ENCODE data around the gene SGSM2.
A peak's percentile ranks its signal among the peaks of the same experiment; 100 is the strongest.

SGSM2 gene

GRCh38 chr17:2387086-2388019, 50.1 kb downstream of the SGSM2 start:
- DNase-seq: no peak

- DNase-seq: no peak
These were observed 50.9 kb downstream of the SGSM2 start for GRCh38 chr17:2388020-2388682.

DNA sequence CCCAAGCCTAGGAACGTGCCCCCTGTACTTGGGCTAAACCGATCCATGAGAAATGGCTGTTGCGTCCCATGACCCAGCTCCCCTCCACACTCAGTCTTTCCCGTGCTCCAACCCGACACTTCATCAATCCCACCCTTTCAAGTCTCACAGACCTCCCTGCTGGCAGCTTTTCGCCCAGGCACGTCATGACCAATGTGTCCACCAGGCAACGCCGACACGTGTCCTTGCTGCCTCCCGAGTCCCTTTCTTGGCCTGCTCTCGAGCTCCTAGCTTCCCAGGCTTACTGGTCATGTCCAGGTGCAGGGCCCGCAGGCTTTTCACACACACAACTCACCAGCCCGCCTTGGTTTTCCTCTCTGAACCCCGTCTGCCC, 51.4 kb downstream of the SGSM2 start:
- no peak for DNase-seq

GRCh38 chr17:2390199-2390836, 53.0 kb downstream of the SGSM2 start:
- no peak for DNase-seq

DNA sequence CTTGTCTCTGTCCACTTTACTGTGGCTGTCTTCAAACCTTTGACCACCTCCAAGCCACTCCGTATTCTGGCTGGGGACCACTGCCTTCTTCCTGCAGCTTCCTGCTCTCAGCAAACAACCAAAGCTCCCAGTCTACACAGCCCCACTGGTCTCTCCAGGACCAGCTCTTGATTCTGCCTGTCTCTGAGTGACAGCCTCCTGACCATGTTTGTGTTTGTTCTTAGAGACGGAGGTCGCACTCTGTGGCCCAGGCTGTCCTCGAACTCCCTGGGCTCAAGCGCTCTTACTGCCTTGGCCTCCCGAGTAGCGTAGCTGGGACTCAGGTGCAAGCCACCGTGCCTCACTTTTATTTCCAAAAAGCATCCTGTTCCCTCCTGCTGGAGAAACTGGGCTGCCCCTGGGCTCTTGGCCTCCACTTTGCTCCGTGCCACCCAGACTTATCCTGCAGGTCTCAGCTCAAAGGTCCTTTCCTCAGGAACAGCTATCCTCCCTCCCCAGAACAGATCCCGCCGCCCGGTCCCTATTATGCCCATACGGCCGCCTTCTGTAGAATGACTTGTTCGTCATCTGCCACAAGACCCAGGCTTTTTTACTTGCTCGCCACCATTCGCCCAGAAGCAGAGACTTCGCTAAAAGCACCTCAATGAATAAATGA, 54.4 kb downstream of the SGSM2 start:
- DNase-seq: no peak

DNA sequence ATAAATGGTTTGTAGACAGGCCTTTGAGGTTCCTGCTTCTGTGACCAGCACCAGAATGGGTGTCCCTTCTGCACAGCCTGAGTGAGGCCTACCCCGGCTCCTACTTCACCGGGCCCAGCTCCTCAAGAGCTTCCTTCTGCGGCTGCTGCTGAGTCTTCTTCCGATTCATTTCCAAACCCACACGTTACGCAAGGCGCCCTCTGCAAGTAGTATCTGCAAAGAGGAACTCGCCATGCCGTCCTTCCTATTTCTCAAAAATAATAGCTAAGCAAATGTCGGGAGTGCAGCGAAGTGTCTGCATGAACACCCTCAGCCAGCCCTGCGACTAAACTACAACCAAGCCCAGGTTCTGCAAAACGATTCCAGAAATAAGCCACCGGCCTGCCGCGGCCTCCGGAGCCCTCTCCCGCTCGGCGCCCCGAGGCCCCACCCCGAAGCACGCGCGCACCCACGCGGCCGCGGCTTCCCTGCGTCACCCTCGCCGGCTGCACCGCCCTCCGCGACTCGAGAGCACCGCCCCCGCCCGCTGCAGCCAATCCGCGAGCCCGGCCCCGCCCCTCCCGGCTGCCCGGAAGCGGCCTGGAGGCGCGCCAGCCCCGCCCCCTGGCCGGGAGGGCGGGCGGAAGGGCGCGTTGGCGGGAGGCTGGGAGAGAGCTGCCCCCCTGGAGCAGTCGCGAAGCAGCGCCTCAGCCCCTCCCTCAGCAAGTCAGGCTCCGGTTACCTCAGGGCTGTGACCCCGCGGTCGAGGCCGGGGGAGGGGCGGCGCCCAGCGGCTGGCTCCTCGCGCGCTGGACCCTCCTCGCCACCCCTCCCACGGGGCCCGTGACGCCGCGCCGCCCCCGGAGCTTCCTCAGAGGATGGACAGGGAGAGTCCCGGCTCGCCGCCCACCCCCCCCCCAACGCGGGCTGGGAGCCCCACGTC, 55.2 kb downstream of the SGSM2 start:
- peak; percentile 98 to 99 for DNase-seq

GRCh38 chr17:2393174-2393953, 56.1 kb downstream of the SGSM2 start:
- peak; percentile 88 to 91 for DNase-seq

GRCh38 chr17:2393954-2394749, 56.9 kb downstream of the SGSM2 start:
- no peak for DNase-seq

GRCh38 chr17:2394775-2395201, 57.5 kb downstream of the SGSM2 start:
- DNase-seq: no peak

DNA sequence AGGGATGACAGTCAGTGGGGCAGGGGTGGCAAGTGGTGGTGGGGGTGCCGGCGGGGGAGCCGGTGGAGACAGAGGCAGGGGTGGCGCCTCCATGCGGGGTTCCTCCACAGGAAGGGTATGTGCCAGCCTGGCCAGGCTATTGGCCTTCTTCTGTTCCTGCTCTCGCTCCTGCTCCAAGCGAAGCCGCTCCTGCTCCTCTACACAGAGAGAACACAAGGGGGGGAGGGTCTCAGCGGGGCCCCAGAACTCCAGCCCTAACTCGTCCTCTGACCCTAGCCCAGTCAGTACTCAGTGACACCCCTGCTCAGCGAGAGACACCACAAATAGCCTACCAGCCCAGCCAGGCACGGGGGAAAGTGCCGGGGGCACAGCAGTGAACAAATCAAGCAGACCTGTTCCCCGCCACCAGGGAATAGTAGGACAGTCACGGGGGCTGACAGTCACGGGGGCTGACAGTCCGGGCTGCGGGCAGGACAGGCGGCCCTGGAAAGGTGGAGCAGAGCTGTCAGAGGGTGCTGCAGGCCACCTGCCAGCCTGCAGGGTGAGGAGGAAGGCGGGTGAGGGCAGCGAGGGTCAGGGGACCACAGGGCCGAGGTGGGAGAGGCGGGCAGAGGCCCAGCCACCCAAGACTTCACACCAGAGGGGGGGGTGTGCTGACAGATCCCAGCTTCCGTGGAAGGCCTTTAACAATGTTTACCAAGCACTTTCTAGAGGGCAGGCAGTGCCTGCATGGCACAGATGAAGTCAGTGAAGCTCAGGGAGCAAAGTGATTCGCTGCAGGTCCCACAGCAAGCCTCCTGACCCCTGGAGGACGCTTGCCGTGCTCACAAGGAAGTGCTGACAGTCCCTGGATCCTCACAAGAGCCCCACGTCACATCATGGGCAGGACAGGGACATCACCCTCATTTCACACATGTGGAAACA, 58.2 kb downstream of the SGSM2 start:
- DNase-seq: no peak

DNA sequence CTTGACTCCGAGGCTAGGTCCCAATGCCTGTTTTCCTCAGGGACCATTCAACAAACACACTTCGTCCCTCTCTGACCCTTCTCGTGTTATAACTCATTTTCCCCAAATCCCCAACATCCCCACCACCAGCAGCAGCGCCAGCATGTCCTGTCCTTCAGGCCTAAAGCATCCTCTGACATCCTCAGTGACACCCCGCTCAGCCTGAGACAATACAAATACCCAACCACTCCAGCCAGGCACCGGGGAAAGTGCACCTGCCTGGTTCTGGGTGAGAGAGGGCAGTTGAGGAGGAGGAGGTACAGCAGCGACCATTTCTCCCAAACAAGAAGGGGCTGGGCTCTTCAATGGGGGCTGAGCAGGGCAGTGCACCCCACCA, 58.9 kb downstream of the SGSM2 start:
- DNase-seq: no peak

- DNase-seq: peak; percentile 61 to 71
These were observed 59.4 kb downstream of the SGSM2 start for GRCh38 chr17:2396568-2397246.

DNA sequence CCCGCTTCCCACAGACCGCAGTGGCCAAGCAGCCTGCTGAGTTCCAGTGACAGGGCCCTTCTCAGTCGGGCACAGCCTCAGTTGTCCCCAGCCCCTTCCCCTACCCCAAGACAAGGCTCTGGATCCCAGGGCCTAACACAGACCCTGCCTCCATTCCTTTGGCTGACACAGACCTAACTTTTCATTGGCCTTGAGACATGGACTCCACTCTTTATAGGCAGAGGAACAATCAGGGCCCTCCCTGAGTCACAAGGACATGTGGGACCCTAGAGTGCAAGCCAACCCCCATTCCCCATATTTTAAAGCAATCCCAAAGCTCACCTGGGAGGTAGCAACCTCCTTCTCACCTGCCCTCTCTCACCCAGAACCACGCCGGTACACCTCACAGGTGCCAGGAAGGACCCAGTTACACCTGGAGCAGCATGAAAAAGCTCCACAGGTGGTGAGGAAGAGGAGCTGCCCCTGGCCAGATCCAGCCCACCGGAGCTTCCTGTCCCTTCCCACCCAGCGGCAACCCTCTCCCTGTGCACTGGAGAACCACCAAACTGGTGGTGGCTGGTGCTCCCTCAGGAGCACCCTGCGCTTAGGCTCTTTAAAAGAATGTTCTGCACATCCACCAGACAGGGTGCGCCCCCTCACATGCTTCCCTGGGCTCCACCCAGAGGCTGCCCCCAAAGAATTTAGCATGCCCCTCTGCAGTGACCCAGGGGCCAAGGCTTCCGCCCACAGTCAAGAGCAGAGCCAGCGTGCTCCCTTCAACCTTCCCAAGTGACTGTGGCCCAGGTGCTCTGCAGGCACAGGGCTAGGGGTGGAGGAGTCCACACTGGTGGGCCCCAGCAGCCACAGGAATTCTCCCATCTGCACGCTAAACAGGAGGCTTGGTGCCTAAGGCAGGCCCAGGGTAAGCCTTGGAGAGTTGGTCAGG, 60.2 kb downstream of the SGSM2 start:
- DNase-seq: no peak

DNA sequence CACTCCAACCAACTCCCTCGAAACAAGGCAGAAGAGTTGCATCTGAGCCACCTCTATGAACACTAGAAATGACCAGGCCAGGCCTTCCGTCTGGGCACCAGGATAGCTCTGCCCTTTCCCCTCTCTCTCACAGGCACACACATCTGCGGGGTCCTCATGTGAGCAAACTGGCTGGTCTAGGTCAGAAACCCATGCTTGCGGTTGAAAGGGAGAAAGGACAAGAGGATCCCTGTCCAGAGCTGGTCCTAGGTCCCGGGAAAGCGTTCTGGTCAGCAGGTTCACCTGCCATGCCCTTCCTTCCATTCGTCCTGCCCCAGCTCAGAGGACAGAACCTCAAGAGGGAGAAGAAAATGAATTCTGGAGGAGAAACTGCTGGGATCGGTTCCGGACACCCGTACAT, 60.9 kb downstream of the SGSM2 start:
- DNase-seq: no peak

DNA sequence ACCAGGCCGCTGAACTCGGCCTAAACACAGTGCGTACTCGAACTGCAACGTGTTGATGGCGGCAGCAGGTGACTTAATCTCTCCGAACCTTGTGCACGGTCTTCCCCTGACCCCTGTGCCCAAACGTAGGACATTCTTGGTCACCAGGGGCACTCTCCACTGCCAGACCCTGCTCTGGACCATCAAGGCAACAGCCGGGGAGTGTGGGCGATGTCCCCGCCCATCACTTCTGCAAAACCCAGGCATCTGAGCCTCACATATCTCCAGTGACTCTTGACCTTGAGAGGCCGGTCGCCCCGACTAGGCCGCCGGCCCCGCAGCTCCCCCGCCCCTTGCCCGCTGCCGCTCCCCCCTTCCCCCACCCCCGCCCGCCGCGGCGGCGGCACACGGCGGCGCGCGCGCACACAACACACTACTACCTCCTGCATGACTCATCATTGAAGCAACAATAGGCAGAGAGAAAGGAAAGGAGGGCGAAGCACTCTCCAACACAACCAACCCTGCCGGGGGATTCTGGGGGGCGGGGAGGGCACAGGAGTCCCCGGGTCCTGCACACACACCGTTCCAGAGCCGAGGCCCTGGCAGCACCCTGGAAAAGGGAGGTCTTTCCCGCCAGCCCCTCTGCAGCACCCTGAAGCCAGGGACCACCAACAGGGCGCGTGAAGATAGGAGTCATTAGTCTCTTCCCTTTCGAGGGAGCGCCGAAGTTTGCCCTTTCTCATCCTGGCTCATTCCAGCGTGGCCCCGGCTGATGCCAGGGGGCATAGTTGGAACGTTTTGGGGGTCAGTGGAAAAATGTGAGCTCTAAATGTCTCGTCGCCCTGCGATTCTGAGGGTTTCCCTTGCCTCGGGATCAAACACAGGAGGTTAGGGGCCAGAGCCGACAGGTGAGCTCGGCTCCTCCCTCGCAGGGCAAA, 61.6 kb downstream of the SGSM2 start:
- peak; percentile 59 to 62 for DNase-seq
